ENCODE results near the gene TLE1.

DNA sequence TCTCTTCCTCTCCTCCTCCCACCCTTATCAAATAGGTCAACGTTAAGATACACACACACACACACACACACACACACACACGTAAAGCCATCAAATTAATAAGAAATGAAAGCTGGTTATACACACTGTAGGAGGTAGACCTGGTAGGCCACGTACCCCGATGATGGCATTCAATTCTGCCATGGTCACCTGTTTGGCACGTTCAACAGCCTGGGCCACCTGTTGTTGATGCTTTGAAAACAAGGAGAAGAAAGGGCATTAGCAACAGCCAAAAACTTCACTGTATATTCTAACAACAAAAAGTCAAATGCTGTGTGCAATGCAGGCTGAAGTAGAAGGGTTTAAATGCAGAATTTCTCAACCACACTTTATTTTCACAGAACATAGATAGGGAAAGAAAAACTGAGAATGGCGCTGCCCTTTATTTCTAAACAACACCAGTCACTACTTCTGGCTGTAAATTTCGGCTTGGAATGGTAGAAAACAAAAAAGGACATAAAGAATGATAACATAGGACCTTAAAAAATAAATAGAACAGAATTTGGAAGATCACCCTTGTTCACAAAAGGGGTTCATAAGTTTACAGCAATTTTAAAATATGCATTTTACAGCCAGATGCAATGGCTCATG lies 37.2 kb downstream of the TLE1 start:
- TF ChIP-seq, protein P1, sequence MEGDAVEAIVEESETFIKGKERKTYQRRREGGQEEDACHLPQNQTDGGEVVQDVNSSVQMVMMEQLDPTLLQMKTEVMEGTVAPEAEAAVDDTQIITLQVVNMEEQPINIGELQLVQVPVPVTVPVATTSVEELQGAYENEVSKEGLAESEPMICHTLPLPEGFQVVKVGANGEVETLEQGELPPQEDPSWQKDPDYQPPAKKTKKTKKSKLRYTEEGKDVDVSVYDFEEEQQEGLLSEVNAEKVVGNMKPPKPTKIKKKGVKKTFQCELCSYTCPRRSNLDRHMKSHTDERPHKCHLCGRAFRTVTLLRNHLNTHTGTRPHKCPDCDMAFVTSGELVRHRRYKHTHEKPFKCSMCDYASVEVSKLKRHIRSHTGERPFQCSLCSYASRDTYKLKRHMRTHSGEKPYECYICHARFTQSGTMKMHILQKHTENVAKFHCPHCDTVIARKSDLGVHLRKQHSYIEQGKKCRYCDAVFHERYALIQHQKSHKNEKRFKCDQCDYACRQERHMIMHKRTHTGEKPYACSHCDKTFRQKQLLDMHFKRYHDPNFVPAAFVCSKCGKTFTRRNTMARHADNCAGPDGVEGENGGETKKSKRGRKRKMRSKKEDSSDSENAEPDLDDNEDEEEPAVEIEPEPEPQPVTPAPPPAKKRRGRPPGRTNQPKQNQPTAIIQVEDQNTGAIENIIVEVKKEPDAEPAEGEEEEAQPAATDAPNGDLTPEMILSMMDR (IDR thresholded peaks at IDR 0.05): no peak
- no peak for TF ChIP-seq POLR2AphosphoS5 (IDR thresholded peaks at IDR 0.05)

All from gastroesophageal sphincter (tissue), 3 donors.